Stimulated activated naive B cell treated with anti-CD40 and anti-IgM and Interleukin-4, amounts not matched to agents 10 μg/mL and 1 μg/mL and 100 μg/mL, for 72 hours (primary cell): ENCODE measurements around the gene GM2A.
"Not testable (repeated sequence)": the region's sequence is repeated elsewhere in the genome, so short reads cannot be mapped to it uniquely, and the experiment has no call there.

ENCODE experiments used
- ATAC-seq, 2 donors: fragments of 150-1000 bp; cut with Tn5 transposase; replicated peaks; 2 replicates each; pipeline ENCODE4 v1.10.0; 2021; ENCODE audit warnings: moderate library complexity in 1 of 2
- DNase-seq: peaks from one replicate; pipeline ENCODE4 v3.0.0; 2021
- H3K27ac Mint-ChIP-seq: one replicate; pipeline ENCODE4 v1.8.0; 2022; ENCODE audit warnings: mild to moderate bottlenecking, mixed read lengths
- H3K27me3 Mint-ChIP-seq, 2 donors: one replicate each; pipeline ENCODE4 v1.8.0; 2022; ENCODE audit warnings: mixed read lengths in 2 of 2
- H3K36me3 Mint-ChIP-seq, 2 donors: one replicate each; pipeline ENCODE4 v1.8.0; 2022; ENCODE audit warnings: mixed read lengths in 2 of 2, mild to moderate bottlenecking in 1 of 2
- H3K4me1 Mint-ChIP-seq, 2 donors: one replicate each; pipeline ENCODE4 v1.8.0; 2022; ENCODE audit warnings: mixed read lengths in 2 of 2, mild to moderate bottlenecking in 1 of 2
- H3K4me3 Mint-ChIP-seq, 2 donors: one replicate each; pipeline ENCODE4 v1.8.0; 2022; ENCODE audit warnings: mild to moderate bottlenecking in 2 of 2, mixed read lengths in 2 of 2, moderate library complexity in 1 of 2
- H3K9me3 Mint-ChIP-seq, 2 donors: one replicate each; pipeline ENCODE4 v1.8.0; 2022; ENCODE audit warnings: mixed read lengths in 2 of 2, mild to moderate bottlenecking in 1 of 2

GM2A gene

DNA sequence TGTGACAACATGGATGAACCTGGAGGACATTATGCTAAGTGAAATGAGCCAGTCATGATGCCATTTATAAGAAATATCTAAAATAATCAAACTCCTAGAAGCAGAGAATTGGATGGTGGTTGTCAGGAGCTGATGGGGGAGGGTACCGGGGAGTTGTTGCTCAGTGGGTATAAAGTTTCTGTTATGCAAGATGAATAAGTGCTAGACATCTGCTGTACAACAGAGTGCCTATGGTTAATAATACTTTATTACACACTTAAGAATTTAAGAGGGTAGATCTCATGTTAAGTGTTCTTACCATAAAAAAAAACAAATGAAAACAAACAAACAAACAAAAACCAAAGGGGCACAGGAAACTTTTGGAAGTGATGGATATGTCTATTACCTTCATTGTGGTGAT is 16.1 kb upstream of the GM2A start:
- peaks cover 2 to 3% of the 10 kb centered on the region in 2 donors for H3K36me3 Mint-ChIP-seq
- no peak for ATAC-seq

GRCh38 chr5:151237685-151238084 is 15.3 kb upstream of the GM2A start:
- peaks cover 2 to 3% of the 10 kb centered on the region in 2 donors for H3K36me3 Mint-ChIP-seq

More for the DNA sequence above, 16.1 kb upstream of the GM2A start:
- no peak for DNase-seq
- Mint-ChIP-seq H3K27ac (no peak overlapping the region), H3K27me3 (no peaks in the 10 kb centered on the region), H3K4me1 (peaks cover 52 to 82% of the 10 kb centered on the region in 2 donors), H3K4me3 (no peak overlapping the region), H3K9me3 (peaks cover 0 to 3% of the 10 kb centered on the region in 2 donors)

GRCh38 chr5:151238303-151238741 is 14.7 kb upstream of the GM2A start:
- Mint-ChIP-seq H3K27ac (peak overlapping the region; percentile 85), H3K4me1 (peaks cover 61 to 86% of the 10 kb centered on the region in 2 donors), H3K36me3 (peaks cover 2 to 3% of the 10 kb centered on the region in 2 donors), H3K27me3 (no peaks in the 10 kb centered on the region), H3K4me3 (peak overlapping the region; percentile 76 to 83), H3K9me3 (peaks cover 0 to 3% of the 10 kb centered on the region in 2 donors)
- DNase-seq (peak; percentile 34), ATAC-seq (peak; percentile 48 to 65)

More at GRCh38 chr5:151237685-151238084, 15.3 kb upstream of the GM2A start:
- H3K4me1 Mint-ChIP-seq = peaks cover 57 to 86% of the 10 kb centered on the region in 2 donors
- peak overlapping the region; percentile 85 for H3K27ac Mint-ChIP-seq
- H3K4me3 Mint-ChIP-seq = peak overlapping the region; percentile 76 to 83
- H3K27me3 Mint-ChIP-seq = no peaks in the 10 kb centered on the region
- DNase-seq = no peak
- peaks cover 0 to 3% of the 10 kb centered on the region in 2 donors for H3K9me3 Mint-ChIP-seq
- ATAC-seq = no peak

- peak in 1 of 2 donors; percentile 39 for ATAC-seq
- H3K36me3 Mint-ChIP-seq = peaks cover 2 to 3% of the 10 kb centered on the region in 2 donors
- DNase-seq = no peak
- H3K27me3 Mint-ChIP-seq = no peaks in the 10 kb centered on the region
- H3K27ac Mint-ChIP-seq = peak overlapping the region; percentile 85
- peaks cover 0 to 3% of the 10 kb centered on the region in 2 donors for H3K9me3 Mint-ChIP-seq
- H3K4me1 Mint-ChIP-seq = peaks cover 62 to 86% of the 10 kb centered on the region in 2 donors
- peak overlapping the region; percentile 76 to 83 for H3K4me3 Mint-ChIP-seq
Measured at GRCh38 chr5:151239237-151239861, 13.6 kb upstream of the GM2A start.

DNA sequence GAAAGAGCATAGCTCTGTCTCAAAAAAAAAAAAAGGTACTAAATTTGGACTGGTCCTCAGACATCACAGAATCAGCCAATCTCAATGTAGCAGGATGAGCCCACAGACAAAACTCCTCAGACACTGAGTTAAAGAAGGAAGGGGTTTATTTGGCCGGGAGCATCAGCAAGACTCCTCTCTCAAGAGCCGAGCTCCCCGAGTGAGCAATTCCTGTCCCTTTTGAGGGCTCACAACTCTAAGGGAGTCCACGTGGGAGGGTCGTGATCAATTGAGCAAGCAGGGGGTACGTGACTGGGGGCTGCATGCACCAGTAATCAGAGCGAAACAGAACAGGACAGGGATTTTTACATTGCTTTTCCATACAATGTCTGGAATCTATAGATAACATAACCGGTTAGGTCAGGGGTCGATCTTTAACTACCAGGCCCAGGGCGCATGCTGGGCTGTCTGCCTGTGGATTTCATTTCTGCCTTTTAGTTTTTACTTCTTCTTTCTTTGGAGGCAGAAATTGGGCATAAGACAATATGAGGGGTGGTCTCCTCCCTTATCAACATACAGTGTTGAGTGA is 12.6 kb upstream of the GM2A start:
- DNase-seq, H3K4me3 Mint-ChIP-seq, H3K9me3 Mint-ChIP-seq, H3K27me3 Mint-ChIP-seq, H3K36me3 Mint-ChIP-seq, ATAC-seq: not testable (repeated sequence)
- Mint-ChIP-seq H3K27ac (peak overlapping the region; percentile 81), H3K4me1 (peaks cover 57 to 80% of the 10 kb centered on the region in 2 donors)

- DNase-seq = no peak
- no peaks in the 10 kb centered on the region for H3K9me3 Mint-ChIP-seq
- H3K36me3 Mint-ChIP-seq = no peaks in the 10 kb centered on the region
- peaks cover 54 to 75% of the 10 kb centered on the region in 2 donors for H3K4me1 Mint-ChIP-seq
- H3K4me3 Mint-ChIP-seq = no peak overlapping the region
- ATAC-seq = peak; percentile 21
- H3K27ac Mint-ChIP-seq = peak overlapping the region; percentile 57
- no peaks in the 10 kb centered on the region for H3K27me3 Mint-ChIP-seq
Measured at GRCh38 chr5:151240924-151241635, 11.9 kb upstream of the GM2A start.

DNA sequence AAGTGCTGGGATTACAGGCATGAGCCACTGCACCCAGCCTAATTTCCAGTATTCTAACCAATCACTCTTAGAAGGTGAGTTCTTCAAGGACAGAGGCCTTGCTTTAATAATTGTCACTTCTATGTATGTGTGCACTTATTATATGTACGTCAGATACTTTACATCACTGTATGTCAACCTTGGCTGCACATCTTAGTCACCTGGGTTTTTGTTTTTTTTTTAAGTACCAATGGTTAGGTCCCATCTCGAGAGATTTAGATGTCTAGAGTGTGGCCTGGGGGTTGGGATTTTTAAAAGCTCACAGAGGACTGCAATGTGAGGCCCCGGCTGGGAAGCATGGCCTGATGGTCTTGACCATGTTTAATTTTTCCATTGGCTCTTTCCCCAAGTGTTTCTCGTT is 9.9 kb upstream of the GM2A start:
- no peaks in the 10 kb centered on the region for H3K9me3 Mint-ChIP-seq
- DNase-seq (no peak), ATAC-seq (no peak)
- H3K27me3 Mint-ChIP-seq = no peaks in the 10 kb centered on the region
- no peak overlapping the region for H3K27ac Mint-ChIP-seq
- H3K4me1 Mint-ChIP-seq = peaks cover 46 to 66% of the 10 kb centered on the region in 2 donors
- H3K36me3 Mint-ChIP-seq = no peaks in the 10 kb centered on the region
- no peak overlapping the region for H3K4me3 Mint-ChIP-seq

DNA sequence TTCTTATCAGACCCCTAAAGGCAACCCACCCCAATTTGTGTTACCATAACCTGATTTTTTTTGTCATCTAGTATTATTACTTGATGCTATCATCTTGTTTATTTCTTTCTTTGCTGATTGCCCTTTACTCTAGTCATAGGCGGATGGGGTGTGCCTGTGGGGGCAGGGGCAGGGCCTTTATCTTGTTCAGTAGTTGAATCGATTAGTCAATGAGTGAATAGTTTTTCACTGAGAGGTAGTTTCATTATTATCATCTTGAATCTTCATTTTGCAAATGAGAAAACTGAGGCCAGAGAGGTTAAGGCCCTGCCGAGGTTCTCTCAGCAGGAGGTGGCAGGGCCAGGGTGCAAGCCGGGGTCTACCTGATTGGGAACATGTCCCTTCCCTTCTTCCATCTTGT is 9.4 kb upstream of the GM2A start:
- H3K27ac Mint-ChIP-seq = no peak overlapping the region
- no peaks in the 10 kb centered on the region for H3K36me3 Mint-ChIP-seq
- no peak for DNase-seq
- no peaks in the 10 kb centered on the region for H3K27me3 Mint-ChIP-seq
- no peak for ATAC-seq
- no peaks in the 10 kb centered on the region for H3K9me3 Mint-ChIP-seq
- H3K4me3 Mint-ChIP-seq = no peak overlapping the region
- H3K4me1 Mint-ChIP-seq = peaks cover 43 to 62% of the 10 kb centered on the region in 2 donors

DNA sequence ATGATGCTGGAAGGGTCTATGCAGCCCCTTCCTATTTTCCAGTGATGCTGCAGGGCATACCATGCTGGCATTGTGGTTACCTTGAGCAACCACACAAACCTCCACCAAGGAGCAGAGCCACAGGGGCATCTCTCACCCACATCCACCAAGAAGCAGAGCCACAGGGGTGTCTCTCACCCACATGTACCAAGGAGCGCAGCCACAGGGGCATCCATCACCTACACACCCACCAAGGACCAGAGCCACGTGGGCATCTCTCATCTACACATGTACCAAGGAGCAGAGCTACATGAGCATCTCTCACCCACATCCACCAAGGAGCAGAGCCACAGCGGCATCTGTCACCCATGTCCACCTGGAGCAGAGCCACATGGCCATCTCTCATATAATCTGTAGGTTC is 8.8 kb upstream of the GM2A start:
- no peak for ATAC-seq
- peaks cover 40 to 56% of the 10 kb centered on the region in 2 donors for H3K4me1 Mint-ChIP-seq
- no peak overlapping the region for H3K27ac Mint-ChIP-seq

DNA sequence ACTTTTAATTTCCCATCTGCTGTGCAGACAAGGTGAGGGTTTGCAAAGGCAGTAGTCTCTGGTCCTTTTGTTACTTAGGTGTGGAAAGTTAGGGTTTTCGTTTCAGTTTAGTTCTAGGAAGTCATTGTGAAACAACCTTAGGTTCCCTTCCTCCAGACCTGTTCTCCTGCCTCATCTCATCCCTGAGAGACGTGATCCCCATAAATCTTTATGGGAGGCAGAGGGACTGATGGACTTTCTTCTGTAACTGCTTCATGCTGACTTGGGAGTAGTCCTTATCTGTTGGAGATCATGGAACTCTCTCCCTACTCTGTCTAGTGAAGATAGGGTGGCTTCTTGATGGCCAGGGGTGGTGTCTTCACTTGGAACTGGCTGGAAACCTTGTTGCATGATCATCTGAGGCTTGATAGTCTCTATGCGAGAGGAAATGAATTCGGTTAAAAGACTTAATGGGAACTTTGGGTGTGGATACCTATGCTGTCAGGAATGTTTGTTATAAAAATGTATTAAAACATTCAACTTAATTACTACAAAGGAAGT is 7.2 kb upstream of the GM2A start:
- Mint-ChIP-seq H3K4me1 (peaks cover 35 to 48% of the 10 kb centered on the region in 2 donors), H3K27me3 (no peaks in the 10 kb centered on the region), H3K4me3 (no peak overlapping the region), H3K36me3 (peaks cover 0 to 7% of the 10 kb centered on the region in 2 donors), H3K9me3 (no peaks in the 10 kb centered on the region), H3K27ac (no peak overlapping the region)
- DNase-seq (no peak), ATAC-seq (peak in 1 of 2 donors; percentile 32)

More for the DNA sequence above, 8.8 kb upstream of the GM2A start:
- DNase-seq = no peak
- no peaks in the 10 kb centered on the region for H3K9me3 Mint-ChIP-seq
- H3K27me3 Mint-ChIP-seq = no peaks in the 10 kb centered on the region
- no peak overlapping the region for H3K4me3 Mint-ChIP-seq
- H3K36me3 Mint-ChIP-seq = no peaks in the 10 kb centered on the region

GRCh38 chr5:151248651-151249050 is 4.3 kb upstream of the GM2A start:
- DNase-seq (no peak), ATAC-seq (no peak)
- Mint-ChIP-seq H3K27me3 (no peaks in the 10 kb centered on the region), H3K4me1 (peaks cover 23 to 29% of the 10 kb centered on the region in 2 donors), H3K4me3 (no peak overlapping the region), H3K27ac (no peak overlapping the region), H3K36me3 (peaks cover 0 to 9% of the 10 kb centered on the region in 2 donors), H3K9me3 (no peaks in the 10 kb centered on the region)

GRCh38 chr5:151249281-151249680 is 3.7 kb upstream of the GM2A start:
- Mint-ChIP-seq H3K4me3 (no peak overlapping the region), H3K36me3 (peaks cover 0 to 12% of the 10 kb centered on the region in 2 donors), H3K27me3 (no peaks in the 10 kb centered on the region), H3K4me1 (peaks cover 17 to 29% of the 10 kb centered on the region in 2 donors), H3K9me3 (no peaks in the 10 kb centered on the region), H3K27ac (no peak overlapping the region)
- ATAC-seq = no peak
- no peak for DNase-seq

GRCh38 chr5:151250346-151251000 is 2.5 kb upstream of the GM2A start:
- H3K27ac Mint-ChIP-seq = no peak overlapping the region
- DNase-seq = no peak
- H3K4me3 Mint-ChIP-seq = peak overlapping the region; percentile 36 to 38
- peaks cover 0 to 12% of the 10 kb centered on the region in 2 donors for H3K36me3 Mint-ChIP-seq
- ATAC-seq = no peak
- H3K27me3 Mint-ChIP-seq = no peaks in the 10 kb centered on the region
- no peaks in the 10 kb centered on the region for H3K9me3 Mint-ChIP-seq
- H3K4me1 Mint-ChIP-seq = peaks cover 19 to 36% of the 10 kb centered on the region in 2 donors

DNA sequence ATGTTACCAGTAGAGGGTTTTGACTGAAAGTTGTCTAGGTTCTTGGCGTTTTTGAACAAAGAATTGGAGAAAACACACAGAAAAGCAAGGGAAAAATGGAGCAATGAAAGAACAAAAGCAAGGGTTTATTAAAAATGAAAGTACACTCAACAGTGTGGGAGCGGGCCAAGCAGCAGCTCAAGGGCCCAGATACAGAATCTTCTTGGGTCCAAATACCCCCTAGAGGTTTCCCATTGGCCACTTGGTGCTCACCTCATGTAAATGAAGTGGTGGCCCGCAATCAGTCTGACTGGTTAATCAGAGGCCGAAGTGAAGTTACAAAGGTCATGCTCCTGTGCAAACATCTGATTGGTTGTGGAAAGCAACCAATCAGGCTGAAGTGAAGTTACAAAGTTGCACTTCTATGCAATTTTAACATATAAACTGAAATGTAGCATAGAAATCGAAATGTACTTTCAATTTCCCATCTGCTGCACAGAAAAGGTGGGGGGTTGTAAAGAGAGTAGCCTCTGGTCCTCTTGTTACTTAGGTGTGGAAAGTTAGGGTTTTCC is 1.9 kb upstream of the GM2A start:
- ATAC-seq = no peak
- DNase-seq = no peak
- peaks cover 23 to 42% of the 10 kb centered on the region in 2 donors for H3K4me1 Mint-ChIP-seq
- no peaks in the 10 kb centered on the region for H3K9me3 Mint-ChIP-seq
- no peaks in the 10 kb centered on the region for H3K27me3 Mint-ChIP-seq
- peak overlapping the region; percentile 4 to 26 for H3K4me3 Mint-ChIP-seq
- H3K36me3 Mint-ChIP-seq = peaks cover 4 to 18% of the 10 kb centered on the region in 2 donors
- H3K27ac Mint-ChIP-seq = no peak overlapping the region
